Measurements from ENCODE around the gene ZNF346.

ZNF346 gene

GRCh38 chr5:177096162-177097015 is 73.9 kb downstream of the ZNF346 start:
- no peak for DNase-seq

GRCh38 chr5:177097016-177097985 is 74.8 kb downstream of the ZNF346 start:
- no peak for DNase-seq

GRCh38 chr5:177098120-177098469 is 75.6 kb downstream of the ZNF346 start:
- DNase-seq, result no peak

DNA sequence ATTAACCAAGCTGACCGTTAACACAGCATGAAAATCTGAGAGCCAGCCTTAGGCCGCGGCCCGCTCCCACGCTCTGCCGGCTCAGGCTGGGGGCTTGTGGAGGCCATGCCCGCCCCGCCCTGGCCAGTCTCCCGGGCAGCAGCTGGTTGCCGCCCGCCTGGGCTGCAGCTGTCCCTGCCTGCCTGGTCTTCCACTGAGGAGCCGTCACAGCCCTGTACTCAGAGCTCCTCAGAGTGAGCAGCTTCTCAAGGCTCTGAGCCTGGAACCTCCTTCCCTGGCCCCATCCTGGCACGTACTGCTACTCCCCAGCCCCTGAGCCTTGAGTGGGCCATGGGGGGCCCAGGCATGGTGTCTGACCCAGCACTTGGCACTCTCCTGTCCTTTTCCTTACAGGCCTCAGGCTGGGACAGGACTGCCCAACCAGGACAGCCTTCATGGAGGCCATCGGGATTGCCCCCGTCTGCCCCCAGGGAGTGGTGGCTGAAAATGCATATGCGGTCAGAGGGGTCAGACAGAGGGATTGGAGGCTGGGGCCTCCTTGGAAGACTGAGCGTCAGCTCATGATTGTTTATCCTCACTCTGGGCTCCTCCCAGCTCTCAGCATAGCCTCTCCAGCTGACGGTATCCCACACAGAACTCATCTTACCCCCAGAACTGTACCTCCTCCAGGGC is 76.1 kb downstream of the ZNF346 start:
- DNase-seq, result no peak

- no peak for DNase-seq
Measured at GRCh38 chr5:177099422-177100093, 77.1 kb downstream of the ZNF346 start.

- no peak for DNase-seq
Measured at GRCh38 chr5:177100714-177101121, 78.2 kb downstream of the ZNF346 start.

- no peak for DNase-seq
Measured at GRCh38 chr5:177103523-177104253, 81.2 kb downstream of the ZNF346 start.

- DNase-seq, result no peak
Measured at GRCh38 chr5:177105691-177106476, 83.4 kb downstream of the ZNF346 start.

DNA sequence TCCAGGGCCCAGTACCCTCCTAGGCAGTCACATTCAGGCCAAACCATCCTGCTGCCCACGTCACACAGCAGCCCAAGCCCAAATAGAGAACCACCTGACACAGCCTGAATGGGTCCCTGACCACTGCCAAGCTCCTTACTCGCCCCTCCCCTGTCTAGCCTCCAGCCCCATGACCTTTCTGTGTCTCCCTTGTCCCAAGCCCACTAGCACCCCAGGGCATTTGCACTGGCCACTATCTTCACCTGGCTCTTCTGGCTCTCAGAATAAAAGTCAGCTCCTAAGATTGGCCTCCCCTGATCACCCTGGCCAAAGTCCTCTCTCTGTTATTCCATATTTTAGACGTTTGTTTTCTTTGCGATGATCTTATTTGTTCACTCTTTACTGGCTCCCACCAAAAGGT is 84.7 kb downstream of the ZNF346 start:
- DNase-seq, result no peak

- DNase-seq, result no peak
Measured at GRCh38 chr5:177109810-177110209, 87.3 kb downstream of the ZNF346 start.

DNA sequence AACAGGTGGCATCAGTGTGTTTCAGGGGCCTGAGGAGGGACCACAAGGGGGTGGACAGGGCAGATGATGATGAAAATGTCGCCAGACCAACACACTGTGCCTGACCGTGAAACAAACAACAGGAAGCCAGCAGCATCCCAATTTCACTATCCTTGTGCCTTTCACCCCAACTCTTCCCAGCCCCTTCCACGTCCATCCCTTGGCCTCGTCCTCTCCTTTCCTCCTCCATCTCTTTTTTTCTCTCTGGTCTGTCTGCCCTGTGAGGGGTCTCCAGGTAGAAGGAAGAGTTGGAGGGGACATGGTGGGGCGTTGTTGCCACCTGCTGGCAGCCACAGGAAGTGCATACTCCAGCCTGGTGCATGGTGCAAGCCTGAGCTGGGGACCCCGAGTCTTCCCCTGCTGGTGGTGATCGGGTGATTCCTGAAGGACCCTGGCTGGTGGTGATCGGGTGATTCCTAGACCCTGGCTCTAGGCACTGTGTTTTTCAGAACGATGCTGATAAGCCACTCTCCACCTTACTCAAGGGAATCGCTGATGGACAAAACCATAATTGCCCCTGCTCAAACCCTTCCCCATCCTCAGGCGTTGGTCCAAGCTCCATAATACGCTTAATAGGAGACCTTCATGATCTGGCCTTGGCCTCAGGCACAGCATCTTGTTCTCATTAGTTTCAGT is 89.4 kb downstream of the ZNF346 start:
- peak; percentile 54 for DNase-seq

DNA sequence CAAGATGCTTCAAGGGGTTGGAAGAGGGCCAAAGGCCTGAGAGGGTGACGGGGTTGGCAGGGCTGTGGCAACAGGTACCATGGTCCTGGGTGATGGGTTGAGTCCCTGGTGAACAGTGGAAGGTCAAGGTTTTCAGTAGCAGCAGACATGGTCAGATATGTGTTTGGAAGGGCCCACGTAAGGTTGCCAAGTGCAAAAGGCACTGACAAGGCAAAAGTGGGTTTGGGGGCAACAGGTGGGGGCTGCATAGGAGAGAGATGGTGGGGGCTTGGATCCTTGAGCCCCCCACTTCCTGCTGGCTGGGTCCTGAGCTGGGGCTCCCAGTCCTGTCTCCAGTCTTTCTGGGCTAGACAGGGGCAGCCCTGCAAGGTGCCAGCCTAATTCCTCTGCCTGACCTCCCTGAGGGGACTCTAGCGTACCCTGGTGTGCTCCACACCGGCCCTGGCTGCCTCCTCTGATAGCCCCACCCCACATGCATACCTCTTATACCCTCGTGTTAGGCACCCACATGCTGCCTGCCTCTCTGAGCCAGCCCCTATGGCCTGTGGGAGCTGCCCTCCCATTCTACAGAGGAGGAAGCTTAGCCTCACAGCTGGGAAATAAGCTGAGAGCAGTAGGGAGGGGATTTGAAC is 90.2 kb downstream of the ZNF346 start:
- no peak for DNase-seq

DNA sequence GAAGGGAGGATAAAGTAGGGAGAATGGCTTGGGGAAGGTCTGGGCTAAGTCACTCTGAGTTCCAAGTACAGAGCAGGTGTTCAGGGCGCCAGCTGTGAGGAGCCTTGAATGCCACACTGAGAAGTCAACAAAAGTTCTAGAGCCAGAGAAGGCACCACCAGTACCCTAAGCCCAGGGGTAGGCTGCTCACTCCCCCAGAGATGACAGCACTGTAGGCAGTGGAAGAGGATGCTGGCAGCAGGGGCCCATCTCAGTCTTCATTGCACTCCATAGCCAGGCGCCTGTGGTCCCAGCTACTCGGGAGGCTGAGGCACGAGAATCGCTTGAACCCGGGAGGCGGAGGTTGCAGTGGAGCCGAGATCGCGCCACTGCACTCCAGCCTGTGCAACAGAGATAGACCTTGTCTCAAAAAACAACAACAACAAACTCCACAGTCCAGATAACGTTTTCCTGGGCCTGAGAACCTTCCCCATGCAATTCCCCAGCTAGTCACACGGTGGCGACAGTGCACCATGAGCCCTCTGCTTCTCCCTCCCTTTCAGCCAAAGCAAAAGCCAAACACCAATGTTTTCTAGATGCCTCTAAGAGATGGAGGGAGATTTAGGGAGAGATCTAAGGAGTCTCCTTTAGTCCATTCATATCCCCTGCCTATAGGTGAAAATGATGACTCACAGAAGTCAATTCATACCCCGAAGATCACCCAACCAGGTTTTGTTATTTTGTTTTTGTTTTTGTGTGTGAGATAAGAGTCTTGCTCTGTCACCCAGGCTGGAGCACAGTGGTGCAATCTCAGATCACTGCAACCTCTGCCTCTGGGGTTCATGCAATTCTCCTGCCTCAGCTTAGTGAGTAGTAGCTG is 91.3 kb downstream of the ZNF346 start:
- peak; percentile 89 for DNase-seq

DNA sequence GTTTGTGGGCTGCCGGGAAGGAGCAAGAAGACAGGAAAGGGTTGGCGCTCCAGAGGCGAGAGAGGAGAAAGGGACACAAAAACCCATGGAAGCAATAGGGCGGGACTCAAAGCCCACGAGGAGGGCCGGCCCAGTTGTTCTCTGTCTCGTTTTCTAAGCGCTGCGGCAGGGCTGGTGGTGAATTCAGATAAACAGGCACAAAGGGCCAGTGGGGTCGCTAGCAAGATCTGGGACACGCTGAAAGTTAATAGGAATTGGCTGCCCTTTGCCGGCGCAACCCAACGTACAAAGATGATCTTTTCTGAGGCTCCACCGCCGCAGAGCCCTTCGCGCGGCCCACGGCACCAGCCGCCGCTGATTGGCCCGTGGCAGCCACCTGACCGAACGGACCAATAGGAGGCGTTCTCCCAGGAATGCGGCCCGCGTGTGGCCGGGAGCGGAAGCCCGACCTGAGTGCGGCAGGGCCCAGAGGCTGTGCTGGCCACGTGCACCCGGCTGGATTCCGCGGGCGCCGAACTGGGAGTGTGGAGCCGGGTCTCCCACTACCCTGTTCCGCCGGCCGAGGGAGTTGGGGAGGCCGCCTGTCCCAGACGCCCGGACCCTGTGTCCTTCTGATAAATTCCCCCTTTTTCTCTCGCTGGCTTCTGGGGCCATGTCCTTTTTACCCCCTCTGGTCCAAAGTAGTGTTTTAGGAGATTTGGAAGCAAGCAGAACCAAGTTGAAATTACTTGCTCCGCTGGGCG is 94.3 kb downstream of the ZNF346 start:
- DNase-seq, result peak; percentile 84

GRCh38 chr5:177117441-177118045 is 95.0 kb downstream of the ZNF346 start:
- DNase-seq, result no peak

- DNase-seq, result no peak
Measured at GRCh38 chr5:177122566-177122965, 100.1 kb downstream of the ZNF346 start.

- no peak for DNase-seq
Measured at GRCh38 chr5:177123789-177124485, 101.4 kb downstream of the ZNF346 start.

Data from hematopoietic multipotent progenitor cell treated with erythropoietin and hydrocortisone succinate and interleukin-3 and kit ligand, for 8 days (in vitro differentiated cells).